GM12892 (cell line): ENCODE measurements around the gene RGS7.

Experiments used
- POLR2A ChIP-seq: IDR thresholded peaks from 2 replicates; pipeline ENCODE4 v1.6.1; 2011; ENCODE audit warnings: low read depth, low read length, control low read depth
- POLR2AphosphoS5 ChIP-seq: IDR thresholded peaks from 2 replicates; pipeline ENCODE4 v1.6.1; 2011; ENCODE audit warnings: low read depth, low read length, control low read depth
- TAF1 ChIP-seq: IDR thresholded peaks from 2 replicates; pipeline ENCODE4 v1.6.1; 2011; ENCODE audit warnings: low read depth, mild to moderate bottlenecking, control low read depth, low read length, borderline replicate concordance

DNA sequence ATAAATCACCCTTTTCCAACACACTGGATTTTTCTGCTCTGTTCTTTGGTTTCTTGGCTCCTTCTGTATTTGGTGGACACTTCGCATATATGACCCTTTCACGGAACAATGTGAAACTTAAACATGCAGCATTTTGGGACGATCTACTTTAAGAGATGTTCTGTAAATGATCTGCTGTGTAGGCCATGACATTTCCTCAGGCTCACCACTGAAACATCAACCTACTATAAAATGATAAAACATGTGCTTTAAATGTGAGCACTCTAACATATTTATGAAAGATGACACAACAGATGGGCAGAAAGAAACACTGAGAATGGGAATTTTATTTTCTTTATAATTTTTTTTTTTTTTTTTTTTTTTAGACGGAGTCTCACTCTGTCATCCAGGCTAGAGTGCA is 428.7 kb downstream of the RGS7 start:
- no peak for TF ChIP-seq POLR2AphosphoS5
- TF ChIP-seq POLR2A = no peak
- TF ChIP-seq TAF1 = no peak
